HG02885 (cell line): ENCODE measurements around the gene TBC1D17.

ENCODE experiments used
- ATAC-seq: cut with Tn5 transposase; IDR thresholded peaks from one replicate; pipeline ENCODE4 v1.9.1; 2021; ENCODE audit warnings: mild to moderate bottlenecking; ENCODE audit not compliant: unreplicated experiment, poor library complexity

TBC1D17 gene

GRCh38 chr19:49889687-49890348 is 12.3 kb downstream of the TBC1D17 start:
- ATAC-seq, result no peak

- ATAC-seq, result no peak
These were observed 13.1 kb downstream of the TBC1D17 start for GRCh38 chr19:49890349-49891311.

GRCh38 chr19:49891393-49891792 is 13.9 kb downstream of the TBC1D17 start:
- ATAC-seq, result no peak

GRCh38 chr19:49892716-49893115 is 15.2 kb downstream of the TBC1D17 start:
- no peak for ATAC-seq

GRCh38 chr19:49894011-49894664 is 16.6 kb downstream of the TBC1D17 start:
- no peak for ATAC-seq

- no peak for ATAC-seq
These were observed 17.5 kb downstream of the TBC1D17 start for GRCh38 chr19:49894879-49895565.

GRCh38 chr19:49895566-49896297 is 18.2 kb downstream of the TBC1D17 start:
- no peak for ATAC-seq

- peak; percentile 51 for ATAC-seq
These were observed 19.5 kb downstream of the TBC1D17 start, which contains the start of gene IL4I1 for GRCh38 chr19:49896863-49897621. IL4I1 (minus strand) TSS chr19:49896887; CDS start chr19:49896160, 727 bp downstream.

- ATAC-seq, result no peak
These were observed 26.6 kb downstream of the TBC1D17 start for GRCh38 chr19:49904136-49904535.

GRCh38 chr19:49906879-49907564 is 29.5 kb downstream of the TBC1D17 start:
- no peak for ATAC-seq

GRCh38 chr19:49907745-49908446 is 30.4 kb downstream of the TBC1D17 start:
- peak; percentile 37 for ATAC-seq

- no peak for ATAC-seq
These were observed 31.2 kb downstream of the TBC1D17 start for GRCh38 chr19:49908480-49909420.

- no peak for ATAC-seq
These were observed 32.7 kb downstream of the TBC1D17 start for GRCh38 chr19:49910179-49910578.

- ATAC-seq, result peak; percentile 37
These were observed 34.1 kb downstream of the TBC1D17 start for GRCh38 chr19:49911381-49912145.

- ATAC-seq, result no peak
These were observed 35.6 kb downstream of the TBC1D17 start for GRCh38 chr19:49912965-49913685.
